ENCODE results near the gene HMG20A.

HMG20A gene

GRCh38 chr15:77521206-77521605 lies 100.5 kb downstream of the HMG20A start:
- DNase-seq (ENCODE audit: low spot score): no peak
- TF ChIP-seq, protein P1, sequence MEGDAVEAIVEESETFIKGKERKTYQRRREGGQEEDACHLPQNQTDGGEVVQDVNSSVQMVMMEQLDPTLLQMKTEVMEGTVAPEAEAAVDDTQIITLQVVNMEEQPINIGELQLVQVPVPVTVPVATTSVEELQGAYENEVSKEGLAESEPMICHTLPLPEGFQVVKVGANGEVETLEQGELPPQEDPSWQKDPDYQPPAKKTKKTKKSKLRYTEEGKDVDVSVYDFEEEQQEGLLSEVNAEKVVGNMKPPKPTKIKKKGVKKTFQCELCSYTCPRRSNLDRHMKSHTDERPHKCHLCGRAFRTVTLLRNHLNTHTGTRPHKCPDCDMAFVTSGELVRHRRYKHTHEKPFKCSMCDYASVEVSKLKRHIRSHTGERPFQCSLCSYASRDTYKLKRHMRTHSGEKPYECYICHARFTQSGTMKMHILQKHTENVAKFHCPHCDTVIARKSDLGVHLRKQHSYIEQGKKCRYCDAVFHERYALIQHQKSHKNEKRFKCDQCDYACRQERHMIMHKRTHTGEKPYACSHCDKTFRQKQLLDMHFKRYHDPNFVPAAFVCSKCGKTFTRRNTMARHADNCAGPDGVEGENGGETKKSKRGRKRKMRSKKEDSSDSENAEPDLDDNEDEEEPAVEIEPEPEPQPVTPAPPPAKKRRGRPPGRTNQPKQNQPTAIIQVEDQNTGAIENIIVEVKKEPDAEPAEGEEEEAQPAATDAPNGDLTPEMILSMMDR (IDR thresholded peaks at IDR 0.05; ENCODE audit: extremely low read depth, missing control alignments): no peak

DNA sequence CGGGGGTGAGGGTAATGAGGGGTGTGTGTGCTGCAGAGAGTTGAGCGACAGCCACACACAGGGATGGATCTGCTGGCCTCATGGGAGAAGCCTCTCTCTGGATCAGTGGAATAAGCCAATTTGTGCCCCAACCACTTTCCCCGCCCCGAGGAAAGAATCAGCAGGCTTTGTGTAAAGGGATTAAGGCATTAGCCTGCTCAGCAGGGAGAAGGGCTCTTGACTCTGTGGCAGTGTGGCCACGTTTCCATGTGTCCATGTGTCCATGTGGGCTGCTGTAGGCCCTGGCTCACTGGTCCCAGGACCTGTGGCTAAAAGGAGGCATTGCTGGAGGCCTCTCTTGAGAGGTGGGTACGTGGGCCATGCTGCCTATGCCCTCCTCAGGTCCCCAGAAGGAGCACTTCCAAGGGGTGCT lies 104.7 kb downstream of the HMG20A start:
- no peak for DNase-seq (ENCODE audit: low spot score)
- TF ChIP-seq, protein P1 (IDR thresholded peaks at IDR 0.05; ENCODE audit: extremely low read depth, missing control alignments): no peak

DNA sequence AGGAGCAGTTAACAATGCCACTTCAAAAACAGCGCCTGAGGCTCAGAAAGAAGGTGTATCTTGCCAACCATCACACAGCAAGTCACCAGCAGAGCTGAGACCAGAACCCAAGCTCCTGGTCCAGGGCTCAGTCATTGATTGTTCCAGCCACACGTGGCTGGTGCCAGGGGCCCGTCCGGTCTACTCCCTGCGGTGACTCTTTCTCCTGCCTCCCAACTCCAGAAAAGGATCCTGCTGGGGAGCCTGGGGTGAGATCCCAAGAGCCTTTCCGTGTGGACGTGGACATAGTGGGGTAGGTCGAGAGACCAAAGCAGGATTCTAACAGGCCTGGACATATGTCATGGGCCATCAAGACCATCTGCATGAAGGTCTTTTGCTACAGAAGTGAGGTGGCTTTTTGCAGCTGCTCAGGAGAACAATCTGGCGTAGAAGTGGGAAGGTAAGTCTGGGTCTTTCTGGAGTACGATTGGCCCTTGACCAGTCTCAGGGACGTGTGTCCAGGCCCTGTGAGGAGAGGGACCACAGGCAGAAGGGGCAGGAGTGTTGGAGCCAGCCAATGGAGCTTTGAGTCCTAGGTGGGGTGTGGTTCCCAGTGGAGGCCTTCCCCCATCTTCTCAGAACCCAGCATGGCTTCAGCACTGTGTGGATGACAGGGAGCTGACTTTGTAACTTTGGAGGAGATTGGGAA lies 105.4 kb downstream of the HMG20A start:
- no peak for DNase-seq (ENCODE audit: low spot score)
- TF ChIP-seq, protein P1 (IDR thresholded peaks at IDR 0.05; ENCODE audit: extremely low read depth, missing control alignments): no peak

DNA sequence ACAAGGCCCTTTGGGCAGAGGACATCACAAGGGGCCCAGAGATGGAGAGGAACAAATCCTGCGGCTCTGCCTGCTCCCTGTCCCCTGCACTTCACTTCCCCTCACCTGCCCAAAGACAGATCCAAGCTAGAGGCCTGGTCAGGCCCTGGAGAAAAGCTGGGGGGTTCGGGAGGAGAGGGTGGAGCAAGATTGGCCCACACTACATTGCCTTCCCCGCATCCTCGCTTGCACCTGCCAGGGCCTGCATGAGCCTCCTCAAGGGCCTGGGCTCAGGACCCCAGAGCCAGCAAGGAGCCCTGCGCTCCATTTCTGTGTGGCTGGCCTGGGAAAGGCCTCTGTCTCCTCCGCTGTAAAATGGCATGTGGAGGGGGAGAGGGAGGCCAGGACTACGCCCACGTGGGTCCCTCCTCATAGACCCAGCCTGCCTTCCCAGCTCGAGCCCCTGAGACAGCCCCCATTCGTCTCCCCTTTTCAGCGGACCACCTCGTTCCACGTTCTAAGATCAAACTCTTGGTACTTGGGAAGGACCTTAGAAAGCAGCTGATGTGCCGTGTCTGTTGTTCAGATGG lies 106.0 kb downstream of the HMG20A start:
- TF ChIP-seq, protein P1 (IDR thresholded peaks at IDR 0.05; ENCODE audit: extremely low read depth, missing control alignments): no peak
- DNase-seq (ENCODE audit: low spot score): no peak

- TF ChIP-seq, protein P1 (IDR thresholded peaks at IDR 0.05; ENCODE audit: extremely low read depth, missing control alignments): no peak
- DNase-seq (ENCODE audit: low spot score): no peak
Observed at GRCh38 chr15:77527164-77527778, 106.6 kb downstream of the HMG20A start.

DNA sequence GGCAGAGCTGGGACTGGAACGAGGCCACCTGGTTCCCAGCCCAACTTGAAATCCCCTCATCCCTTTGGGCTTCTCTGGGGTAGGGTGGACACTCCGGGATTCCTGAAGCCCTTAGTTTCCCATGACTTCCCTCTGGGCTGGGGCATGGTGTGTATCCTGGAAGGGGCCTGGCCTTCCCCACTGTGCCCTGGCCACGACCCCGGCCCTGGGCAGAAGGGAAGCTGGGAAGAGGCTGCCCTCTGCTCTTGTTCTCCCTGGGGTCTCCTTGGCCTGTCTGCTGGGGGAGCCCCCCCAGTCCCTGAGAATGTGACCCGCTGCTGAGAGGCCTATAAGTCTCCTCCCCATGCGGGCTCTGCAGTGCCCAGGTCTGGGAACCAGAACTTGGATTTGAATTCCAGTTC lies 107.1 kb downstream of the HMG20A start:
- DNase-seq (ENCODE audit: low spot score): no peak
- TF ChIP-seq, protein P1 (IDR thresholded peaks at IDR 0.05; ENCODE audit: extremely low read depth, missing control alignments): no peak

- TF ChIP-seq, protein P1 (IDR thresholded peaks at IDR 0.05; ENCODE audit: extremely low read depth, missing control alignments): no peak
- DNase-seq (ENCODE audit: low spot score): no peak
Observed at GRCh38 chr15:77528290-77528967, 107.7 kb downstream of the HMG20A start.
